HEK293 (cell line): ENCODE measurements around the gene NMT2.

Source experiments
- CTCF ChIP-seq: fragments of 450-650 bp; formaldehyde crosslinking; IDR thresholded peaks from 2 replicates; pipeline ENCODE4 v1.5.1; 2016; ENCODE audit warnings: missing biosample characterization, missing genetic modification characterization
- ZNF510 ChIP-seq: fragments of 450-650 bp; formaldehyde crosslinking; IDR thresholded peaks from 2 replicates; pipeline ENCODE4 v1.5.1; 2018; ENCODE audit warnings: mild to moderate bottlenecking, missing genetic modification characterization, missing biosample characterization; ENCODE audit not compliant: insufficient replicate concordance

DNA sequence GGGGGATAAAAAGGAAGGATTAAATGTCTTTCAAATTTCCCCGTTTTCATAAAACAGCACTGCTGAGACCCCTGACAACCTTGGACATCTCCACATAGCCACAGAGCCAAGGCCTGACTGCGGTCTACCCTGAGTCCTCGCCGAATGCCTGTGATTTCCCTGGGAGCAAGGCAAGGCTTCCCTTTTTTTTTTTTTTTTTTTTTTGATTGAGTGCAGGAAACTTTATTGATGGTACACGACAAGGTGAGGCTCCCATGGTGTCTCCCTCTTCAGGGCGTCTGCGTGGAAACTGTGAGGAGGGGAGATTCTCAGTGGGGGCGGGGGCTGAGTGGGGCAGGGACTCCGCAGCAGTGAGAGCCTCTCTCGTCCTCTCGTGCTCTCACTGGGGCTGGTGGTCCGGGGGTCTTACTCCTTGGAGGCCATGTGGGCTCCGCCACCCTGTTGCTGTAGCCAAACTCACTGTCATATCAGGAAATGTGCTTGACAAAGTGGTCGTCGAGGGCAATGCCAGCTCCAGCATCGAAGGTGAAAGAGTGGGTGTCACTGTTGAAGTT, 75.6 kb downstream of the NMT2 start:
- TF ChIP-seq CTCF (no peak), ZNF510 (tag by site-specific recombination) (no peak)
